SK-MEL-5 (cell line): Measurements from ENCODE around the gene PTPRA. TPM values are rescaled to one million over a fixed set of nuclear protein-coding genes. Genes with fewer than 3 reads are reported as not detected.

Experiments used
- DNase-seq: peaks from one replicate; pipeline ENCODE4 v3.0.0-alpha.2; 2016; ENCODE audit warnings: low read depth, low spot score
- in situ Hi-C: cut with HindIII; loops from 2 replicates; pipeline ENCODE4 v1.10.0; 2016; ENCODE audit warnings: low sequenced_read_pairs, high pct_unique_total_duplicates, low pct_unique_long_range_greater_than_20kb
- total RNA-seq: library from RNA; depleted of rRNA; stranded (reverse); fragments of >200 nt; shearing (Covaris generic); gene quantifications from 2 replicates; pipeline ENCODE4 v1.2.3, GENCODE V29; 2014

PTPRA gene
- total RNA-seq, 1 experiment from 2014 or later, result 35.2 TPM

GRCh38 chr20:2846698-2847097 lies 26.6 kb upstream of the PTPRA start:
- in situ Hi-C loops, result no loop called here
- no peak for DNase-seq

- in situ Hi-C loops, result no loop called here
- no peak for DNase-seq
Measured at GRCh38 chr20:2847802-2848201, 25.5 kb upstream of the PTPRA start.

- in situ Hi-C loops, result no loop called here
- DNase-seq, result no peak
Measured at GRCh38 chr20:2849529-2849928, 23.8 kb upstream of the PTPRA start.

GRCh38 chr20:2851086-2851485 lies 22.2 kb upstream of the PTPRA start:
- DNase-seq, result no peak
- in situ Hi-C loops, result no loop called here

GRCh38 chr20:2858591-2858990 lies 14.7 kb upstream of the PTPRA start:
- in situ Hi-C loops, result no loop called here
- no peak for DNase-seq

GRCh38 chr20:2859330-2860121 lies 13.8 kb upstream of the PTPRA start:
- DNase-seq, result no peak
- in situ Hi-C loops, result no loop called here

GRCh38 chr20:2864626-2865025 lies 8.7 kb upstream of the PTPRA start:
- in situ Hi-C loops, result no loop called here
- no peak for DNase-seq

GRCh38 chr20:2865101-2865500 lies 8.2 kb upstream of the PTPRA start:
- no peak for DNase-seq
- in situ Hi-C loops, result no loop called here

- in situ Hi-C loops, result no loop called here
- peak; percentile 33 for DNase-seq
Measured at GRCh38 chr20:2865630-2866029, 7.7 kb upstream of the PTPRA start.

GRCh38 chr20:2866236-2866635 lies 7.0 kb upstream of the PTPRA start:
- no peak for DNase-seq
- in situ Hi-C loops, result no loop called here

- DNase-seq, result no peak
- in situ Hi-C loops, result no loop called here
Measured at GRCh38 chr20:2867081-2867864, 6.0 kb upstream of the PTPRA start.

GRCh38 chr20:2869381-2869780 lies 3.9 kb upstream of the PTPRA start:
- DNase-seq, result no peak

GRCh38 chr20:2871111-2871465 lies 2.2 kb upstream of the PTPRA start:
- DNase-seq, result peak; percentile 42
- in situ Hi-C loops, result no loop called here

More at GRCh38 chr20:2869381-2869780, 3.9 kb upstream of the PTPRA start:
- in situ Hi-C loops, result no loop called here

GRCh38 chr20:2871661-2872458 lies 1.4 kb upstream of the PTPRA start:
- no peak for DNase-seq
- in situ Hi-C loops, result no loop called here

GRCh38 chr20:2872459-2873009 lies 747 bp upstream of the PTPRA start:
- DNase-seq, result no peak
- in situ Hi-C loops, result no loop called here

GRCh38 chr20:2873747-2874041 lies 413 bp downstream of the PTPRA start:
- in situ Hi-C loops, result no loop called here
- peak; percentile 41 for DNase-seq

GRCh38 chr20:2874456-2874855 lies 1.2 kb downstream of the PTPRA start:
- in situ Hi-C loops, result no loop called here
- no peak for DNase-seq

- DNase-seq, result no peak
- in situ Hi-C loops, result no loop called here
Measured at GRCh38 chr20:2875690-2876203, 2.5 kb downstream of the PTPRA start.
